Measurements from ENCODE around the gene TNNI3K. TPM values are rescaled to one million over a fixed set of nuclear protein-coding genes. Genes with fewer than 3 reads are reported as not detected.

Gene TNNI3K
- total RNA-seq, 4 donors from 2014 or later: 0.63 to 4.5 (median 3.6) TPM

DNA sequence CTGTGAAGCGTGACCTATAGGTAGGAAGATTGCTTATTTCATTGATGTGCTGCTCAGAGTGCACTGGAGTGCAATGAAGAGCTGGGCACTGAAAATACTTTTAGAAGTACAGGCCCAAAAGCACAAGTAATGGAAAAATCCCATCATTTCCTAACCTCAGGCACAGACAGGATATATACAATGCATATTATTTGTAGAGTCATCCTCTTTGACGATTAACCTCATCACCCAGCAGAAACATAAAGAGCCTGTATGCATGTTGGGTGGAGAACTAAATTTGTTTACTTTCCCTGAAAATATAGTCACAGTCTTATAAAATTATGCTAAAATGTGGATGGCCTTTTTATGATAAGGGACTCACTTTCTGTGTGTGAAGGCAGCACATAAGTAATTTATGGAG is 98.1 kb downstream of the TNNI3K start:
- intact Hi-C loops (cut with DNase I): no loop called here
- no peaks in the 10 kb centered on the region for H3K9me3 ChIP-seq
- H3K4me3 ChIP-seq: no peak overlapping the region
- no peaks in the 10 kb centered on the region for H3K27me3 ChIP-seq
- WGBS: 79% methylated on average over 2 of the region's 2 CpGs
- no peak for TF ChIP-seq CTCF (IDR thresholded peaks at IDR 0.05)
- DNase-seq (ENCODE audit: extremely low spot score): no peak
- peaks cover 0 to 7% (median 2%) of the 10 kb centered on the region in 4 donors for H3K36me3 ChIP-seq
- no peak overlapping the region for H3K27ac ChIP-seq (replicated peaks in 1 of 4)
- H3K4me1 ChIP-seq: no peaks in the 10 kb centered on the region

DNA sequence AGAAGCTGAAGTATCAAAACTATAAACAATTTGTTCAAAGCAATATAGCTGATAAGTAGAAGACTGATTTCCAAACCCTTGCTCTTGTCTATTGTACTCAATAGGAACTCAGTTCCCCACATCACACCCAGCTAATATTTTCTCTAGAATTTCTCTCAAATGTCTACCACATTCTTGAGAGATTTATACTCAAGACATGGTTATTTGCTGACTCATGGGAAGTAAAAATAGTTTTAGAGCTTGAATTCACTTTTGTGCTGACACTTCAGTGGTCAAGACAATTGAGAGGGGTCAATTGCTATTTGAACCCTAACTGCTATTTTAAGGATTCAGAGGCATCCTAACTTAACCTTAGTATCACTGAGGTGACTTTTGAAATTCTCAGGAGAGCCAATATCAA is 99.0 kb downstream of the TNNI3K start:
- no peak overlapping the region for H3K27ac ChIP-seq (replicated peaks in 1 of 4)
- TF ChIP-seq POLR2AphosphoS5 (IDR thresholded peaks at IDR 0.05) (no peak), EP300 (IDR thresholded peaks at IDR 0.05) (no peak), POLR2A (IDR thresholded peaks at IDR 0.05; ENCODE audit: low read depth) (no peak), CTCF (IDR thresholded peaks at IDR 0.05) (no peak)
- no peak overlapping the region for H3K4me3 ChIP-seq
- intact Hi-C loops (cut with DNase I): no loop called here
- no peaks in the 10 kb centered on the region for H3K9me3 ChIP-seq
- H3K27me3 ChIP-seq: no peaks in the 10 kb centered on the region
- H3K4me1 ChIP-seq: no peaks in the 10 kb centered on the region
- DNase-seq (ENCODE audit: extremely low spot score): no peak
- peaks cover 0 to 7% (median 2%) of the 10 kb centered on the region in 4 donors for H3K36me3 ChIP-seq

GRCh38 chr1:74340656-74341055 is 105.5 kb downstream of the TNNI3K start:
- intact Hi-C loops (cut with DNase I): no loop called here
- no peaks in the 10 kb centered on the region for H3K36me3 ChIP-seq

DNA sequence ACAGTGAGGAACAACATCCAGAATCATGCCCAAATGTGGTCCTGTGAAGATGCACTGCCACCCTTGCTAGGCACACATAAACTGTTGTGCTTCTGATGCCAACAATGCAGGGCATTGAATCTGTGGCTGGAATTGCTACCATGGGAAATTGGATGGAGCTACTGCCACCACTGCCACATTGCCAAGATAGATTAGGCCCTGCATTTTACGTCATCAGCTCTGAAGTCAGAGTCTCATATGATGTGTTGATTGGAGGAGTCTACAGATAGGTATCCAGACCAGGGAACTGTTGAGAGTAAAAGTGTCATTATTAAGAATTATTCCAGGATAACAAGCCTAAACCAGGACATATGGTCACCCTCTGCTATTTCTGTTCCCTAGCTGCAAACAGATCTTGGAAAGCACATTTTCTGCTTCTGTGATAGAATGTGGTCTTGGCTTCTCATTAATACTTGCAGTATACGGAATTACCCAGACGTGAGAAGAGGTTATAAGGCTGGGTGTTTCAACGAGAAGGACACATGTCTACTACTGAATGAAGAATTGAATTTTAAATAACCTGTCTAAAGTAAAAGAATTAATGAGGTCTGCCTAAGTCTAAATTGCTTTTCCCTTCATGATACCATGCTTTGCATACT is 106.6 kb downstream of the TNNI3K start:
- TF ChIP-seq POLR2A (IDR thresholded peaks at IDR 0.05; ENCODE audit: low read depth) (no peak), POLR2AphosphoS5 (IDR thresholded peaks at IDR 0.05) (no peak), EP300 (IDR thresholded peaks at IDR 0.05) (no peak), CTCF (IDR thresholded peaks at IDR 0.05) (no peak)
- Histone ChIP-seq H3K4me1 (peaks cover 0 to 10% (median 9%) of the 10 kb centered on the region in 4 donors), H3K9me3 (no peaks in the 10 kb centered on the region), H3K27me3 (no peaks in the 10 kb centered on the region), H3K4me3 (no peak overlapping the region), H3K36me3 (no peaks in the 10 kb centered on the region), H3K27ac (replicated peaks in 1 of 4) (no peak overlapping the region)
- DNase-seq (ENCODE audit: extremely low spot score): no peak
- 79% methylated on average over 4 of the region's 4 CpGs for WGBS
- intact Hi-C loops (cut with DNase I): no loop called here

More at GRCh38 chr1:74340656-74341055, 105.5 kb downstream of the TNNI3K start:
- H3K9me3 ChIP-seq: no peaks in the 10 kb centered on the region
- WGBS: 85% methylated on average over 2 of the region's 2 CpGs
- peaks cover 0 to 10% (median 9%) of the 10 kb centered on the region in 4 donors for H3K4me1 ChIP-seq
- H3K27ac ChIP-seq (replicated peaks in 1 of 4): no peak overlapping the region
- TF ChIP-seq EP300 (IDR thresholded peaks at IDR 0.05): no peak
- no peak for TF ChIP-seq POLR2A (IDR thresholded peaks at IDR 0.05; ENCODE audit: low read depth)
- TF ChIP-seq CTCF (IDR thresholded peaks at IDR 0.05): no peak
- TF ChIP-seq POLR2AphosphoS5 (IDR thresholded peaks at IDR 0.05): no peak
- DNase-seq (ENCODE audit: extremely low spot score): no peak
- no peak overlapping the region for H3K4me3 ChIP-seq
- no peaks in the 10 kb centered on the region for H3K27me3 ChIP-seq

DNA sequence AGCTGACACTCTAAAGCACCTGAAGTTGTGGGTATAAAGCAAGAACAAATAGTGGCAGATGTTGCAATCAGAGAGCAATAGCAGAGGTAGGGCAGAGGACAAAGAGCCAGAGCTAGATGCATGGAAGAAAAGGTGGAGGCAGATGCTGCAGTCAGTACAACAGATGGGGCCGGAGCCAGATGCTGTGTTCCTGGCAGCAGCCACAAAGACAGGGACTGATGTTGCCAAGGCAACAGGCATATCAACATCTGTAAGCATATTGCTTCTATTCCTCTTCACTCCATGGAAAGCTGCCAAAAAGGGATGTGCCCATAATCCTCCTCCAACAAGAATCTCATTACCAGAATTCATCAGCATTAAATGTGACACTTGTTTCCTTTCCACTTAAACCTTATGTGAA is 108.0 kb downstream of the TNNI3K start:
- intact Hi-C loops (cut with DNase I): no loop called here
- Histone ChIP-seq H3K4me3 (no peak overlapping the region), H3K9me3 (no peaks in the 10 kb centered on the region), H3K4me1 (peaks cover 0 to 10% (median 9%) of the 10 kb centered on the region in 4 donors), H3K27ac (replicated peaks in 1 of 4) (no peak overlapping the region), H3K27me3 (no peaks in the 10 kb centered on the region), H3K36me3 (no peaks in the 10 kb centered on the region)
- TF ChIP-seq CTCF (IDR thresholded peaks at IDR 0.05) (no peak), POLR2A (IDR thresholded peaks at IDR 0.05; ENCODE audit: low read depth) (no peak), POLR2AphosphoS5 (IDR thresholded peaks at IDR 0.05) (no peak), EP300 (IDR thresholded peaks at IDR 0.05) (no peak)
- WGBS: 27% methylated on average over 1 of the region's 1 CpG
- no peak for DNase-seq (ENCODE audit: extremely low spot score)

Measured in esophagus muscularis mucosa (tissue), 4 donors.